GM19025 (cell line): ENCODE results near the gene MYO5A.

Source experiments
- ATAC-seq: cut with Tn5 transposase; IDR thresholded peaks from one replicate; pipeline ENCODE4 v1.9.1; 2021; ENCODE audit warnings: mild to moderate bottlenecking, low read depth, moderate library complexity; ENCODE audit not compliant: unreplicated experiment

Gene MYO5A

DNA sequence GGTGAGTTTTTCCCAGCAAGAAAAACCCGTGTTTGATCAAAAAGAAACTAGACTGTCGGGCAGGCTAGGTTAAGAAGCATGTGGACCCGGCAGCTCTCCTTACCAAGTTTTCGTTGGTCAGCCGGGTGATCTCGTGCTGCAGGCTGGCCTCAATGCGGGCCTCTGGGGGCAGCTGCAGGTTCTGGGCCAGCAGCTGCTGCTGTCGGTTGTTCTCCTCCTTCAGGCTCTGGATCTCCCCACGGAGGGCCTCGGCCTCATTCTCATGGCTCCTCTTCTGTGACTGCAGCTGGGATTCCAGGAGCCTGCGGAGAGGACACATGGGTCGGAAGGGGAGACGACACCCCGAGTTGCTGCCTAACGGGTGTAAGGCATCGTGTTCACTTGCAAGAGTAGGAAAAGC lies 188.6 kb downstream of the MYO5A start:
- no peak for ATAC-seq

- no peak for ATAC-seq
Measured at GRCh38 chr15:52338891-52339290, 189.8 kb downstream of the MYO5A start.

- ATAC-seq = no peak
Measured at GRCh38 chr15:52338058-52338457, 190.6 kb downstream of the MYO5A start.

- no peak for ATAC-seq
Measured at GRCh38 chr15:52337198-52337853, 191.4 kb downstream of the MYO5A start.

DNA sequence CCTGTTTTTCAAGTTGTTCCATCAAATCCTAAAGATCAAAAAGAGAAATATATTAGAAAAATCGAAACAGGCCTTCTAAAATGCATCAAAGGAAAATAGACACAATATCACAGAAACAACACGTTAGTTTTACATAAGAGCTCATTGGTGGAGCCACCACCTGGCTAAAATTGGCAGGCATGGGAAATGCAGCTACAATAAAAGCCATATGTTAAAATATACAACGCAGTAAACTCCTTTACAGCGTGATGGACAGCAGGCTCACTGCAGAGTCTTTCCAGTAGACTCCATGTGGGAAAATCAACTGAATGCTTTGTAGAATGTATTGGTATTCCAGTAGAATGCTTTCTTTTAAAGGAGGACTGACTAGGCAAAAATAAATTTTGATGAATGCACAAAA lies 192.2 kb downstream of the MYO5A start:
- ATAC-seq = no peak

- no peak for ATAC-seq
Measured at GRCh38 chr15:52334491-52335160, 194.1 kb downstream of the MYO5A start.

- ATAC-seq = peak; percentile 88
Measured at GRCh38 chr15:52331490-52332240, 197.0 kb downstream of the MYO5A start.

DNA sequence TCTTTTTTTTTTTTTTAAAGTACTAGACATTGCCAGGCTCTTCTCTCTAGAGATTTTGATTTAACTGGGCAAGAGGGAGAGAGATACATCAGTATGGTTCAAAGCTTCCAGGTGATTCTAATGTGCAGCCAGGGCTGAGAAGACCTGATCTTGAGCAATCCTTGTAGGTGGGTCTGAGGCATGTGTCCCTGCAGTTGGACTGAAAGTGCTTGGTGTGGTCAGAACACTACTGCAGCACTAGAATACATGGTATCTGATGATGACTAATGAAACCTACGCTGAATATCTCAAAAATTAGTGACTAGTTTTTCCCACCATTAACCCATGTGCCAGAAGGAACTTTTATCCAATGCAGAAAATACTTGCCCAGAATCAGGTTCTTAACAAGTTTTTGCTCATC lies 198.7 kb downstream of the MYO5A start:
- no peak for ATAC-seq

DNA sequence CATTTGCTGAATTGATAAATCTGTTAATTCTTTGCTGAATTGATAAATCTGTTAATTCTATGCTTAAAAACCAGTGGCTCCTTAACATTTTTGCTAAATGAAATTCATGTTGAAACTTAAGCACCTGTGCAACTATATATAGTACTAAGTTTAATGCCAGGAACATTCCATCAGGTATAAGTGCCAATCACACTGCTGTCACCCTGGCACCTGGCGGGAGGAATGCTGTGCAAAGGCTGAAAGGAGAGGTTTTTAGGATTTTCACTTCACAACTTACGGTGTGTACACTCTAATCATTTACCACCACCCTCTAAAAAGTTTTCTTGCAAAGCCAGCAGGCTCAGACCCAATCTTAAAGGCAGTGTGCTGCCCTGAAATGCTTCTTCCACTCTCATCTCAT lies 199.5 kb downstream of the MYO5A start:
- no peak for ATAC-seq

GRCh38 chr15:52328680-52329079 lies 200.0 kb downstream of the MYO5A start:
- ATAC-seq = no peak

GRCh38 chr15:52326756-52327155 lies 201.9 kb downstream of the MYO5A start:
- no peak for ATAC-seq

GRCh38 chr15:52324109-52324508 lies 204.6 kb downstream of the MYO5A start:
- no peak for ATAC-seq

DNA sequence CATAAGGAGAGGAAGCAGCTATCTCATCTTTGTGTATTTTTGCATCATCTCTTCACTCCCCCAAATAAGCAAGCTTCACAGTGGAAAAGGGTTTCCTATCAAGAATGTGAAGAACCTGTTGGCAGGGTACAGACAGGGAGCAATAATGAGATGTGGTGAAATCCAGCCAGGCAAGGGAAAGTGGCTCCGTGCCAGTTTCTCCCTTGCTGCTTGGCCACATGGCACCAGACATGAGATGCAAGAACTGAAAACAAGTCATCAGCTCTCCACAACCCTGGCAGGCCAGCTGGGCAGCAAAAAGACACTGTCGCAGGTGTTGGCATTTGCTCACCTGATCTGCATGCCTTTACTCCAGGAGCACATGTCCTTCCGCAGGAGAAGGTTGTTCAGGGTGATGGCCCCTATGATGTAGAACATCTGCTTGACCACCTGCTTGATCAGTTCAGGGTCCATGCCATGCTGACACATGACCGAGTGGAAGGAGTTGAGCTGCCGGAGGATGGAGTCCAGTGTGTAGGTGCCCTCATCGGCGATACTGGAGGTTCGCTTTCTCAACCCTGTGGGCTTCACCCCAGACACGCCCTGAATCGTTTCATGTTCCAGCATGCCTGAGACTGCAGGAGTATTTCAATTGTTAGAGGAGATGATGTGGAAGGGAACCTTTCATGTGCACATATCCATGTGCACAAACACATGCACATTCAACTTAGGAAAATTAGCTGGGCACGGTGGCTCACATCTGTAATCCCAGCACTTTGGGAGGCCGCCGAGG lies 209.8 kb downstream of the MYO5A start:
- no peak for ATAC-seq

DNA sequence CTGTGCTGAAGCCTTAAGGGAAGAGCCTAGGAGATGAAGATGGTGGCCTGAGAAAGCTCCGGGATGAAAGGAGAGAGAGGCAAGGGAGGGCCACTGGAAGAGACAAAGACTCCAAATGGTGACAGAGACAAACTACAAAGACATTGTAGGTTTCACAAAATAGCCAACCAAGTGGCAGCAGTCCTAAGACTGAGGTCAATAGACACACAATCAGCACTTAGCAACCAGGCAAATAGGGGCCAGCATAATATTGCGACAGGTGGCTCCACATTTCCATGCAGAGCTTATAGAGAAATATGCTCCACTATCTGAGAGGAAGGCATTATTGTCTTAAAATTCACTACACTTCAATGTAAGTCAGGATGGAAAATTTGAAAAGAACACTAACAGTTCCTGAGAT lies 211.0 kb downstream of the MYO5A start:
- ATAC-seq = no peak

DNA sequence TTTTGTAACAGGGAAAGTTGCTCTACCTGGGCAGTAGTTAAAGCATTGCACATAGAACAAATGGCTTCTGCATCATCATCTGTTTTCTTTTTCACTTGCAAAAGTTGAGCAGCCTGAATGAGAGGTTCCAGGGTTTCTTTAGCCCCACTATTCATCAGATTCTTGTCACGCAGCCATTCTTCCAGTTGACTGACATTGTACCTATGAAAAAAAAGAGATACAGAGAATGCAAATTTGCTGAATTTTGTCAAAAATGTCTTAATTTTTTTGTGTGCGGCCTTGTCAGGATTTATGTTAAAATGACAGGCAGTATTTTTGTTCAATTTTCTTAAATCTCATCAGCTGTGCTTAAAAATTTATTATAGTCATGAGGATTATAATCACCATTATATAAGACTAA lies 211.7 kb downstream of the MYO5A start:
- ATAC-seq = no peak

GRCh38 chr15:52309154-52309548 lies 219.5 kb downstream of the MYO5A start:
- ATAC-seq = no peak

GRCh38 chr15:52308446-52309153 lies 220.1 kb downstream of the MYO5A start:
- no peak for ATAC-seq

DNA sequence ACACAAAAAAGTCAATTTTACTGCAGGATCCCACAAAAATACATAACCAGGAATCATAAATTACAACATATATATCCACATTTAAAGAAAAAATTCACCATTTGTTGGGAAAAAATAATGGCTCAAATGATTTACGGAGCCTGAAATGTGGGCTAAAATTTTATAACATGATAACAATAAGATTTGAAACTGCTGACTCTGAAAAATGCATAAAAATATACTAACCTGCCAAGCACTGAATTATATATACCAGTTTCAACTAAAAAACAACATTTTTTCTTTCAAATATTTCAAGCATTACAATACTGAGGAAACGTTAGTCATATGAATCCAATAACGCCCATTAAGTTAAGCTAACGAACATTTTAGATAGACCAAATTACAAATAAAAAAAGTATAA lies 220.8 kb downstream of the MYO5A start:
- ATAC-seq = no peak

DNA sequence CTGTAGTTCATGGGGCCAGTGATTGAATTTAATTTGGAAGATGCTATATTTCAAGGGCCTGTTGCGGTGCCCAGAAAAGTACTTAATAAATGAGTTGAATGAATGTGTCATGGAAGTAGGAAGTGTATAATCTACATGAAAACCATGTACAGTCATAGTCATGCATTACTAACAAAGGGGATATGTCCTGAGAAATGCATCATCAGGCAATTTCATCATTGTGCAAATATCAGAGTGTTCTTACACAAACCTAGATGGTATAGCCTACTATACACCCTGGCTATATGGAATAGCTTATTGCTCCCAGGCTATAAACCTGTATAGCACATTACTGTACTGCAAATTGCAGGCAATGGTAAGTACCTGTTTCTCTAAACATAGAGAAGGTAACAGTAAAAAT lies 222.4 kb downstream of the MYO5A start:
- ATAC-seq = no peak

DNA sequence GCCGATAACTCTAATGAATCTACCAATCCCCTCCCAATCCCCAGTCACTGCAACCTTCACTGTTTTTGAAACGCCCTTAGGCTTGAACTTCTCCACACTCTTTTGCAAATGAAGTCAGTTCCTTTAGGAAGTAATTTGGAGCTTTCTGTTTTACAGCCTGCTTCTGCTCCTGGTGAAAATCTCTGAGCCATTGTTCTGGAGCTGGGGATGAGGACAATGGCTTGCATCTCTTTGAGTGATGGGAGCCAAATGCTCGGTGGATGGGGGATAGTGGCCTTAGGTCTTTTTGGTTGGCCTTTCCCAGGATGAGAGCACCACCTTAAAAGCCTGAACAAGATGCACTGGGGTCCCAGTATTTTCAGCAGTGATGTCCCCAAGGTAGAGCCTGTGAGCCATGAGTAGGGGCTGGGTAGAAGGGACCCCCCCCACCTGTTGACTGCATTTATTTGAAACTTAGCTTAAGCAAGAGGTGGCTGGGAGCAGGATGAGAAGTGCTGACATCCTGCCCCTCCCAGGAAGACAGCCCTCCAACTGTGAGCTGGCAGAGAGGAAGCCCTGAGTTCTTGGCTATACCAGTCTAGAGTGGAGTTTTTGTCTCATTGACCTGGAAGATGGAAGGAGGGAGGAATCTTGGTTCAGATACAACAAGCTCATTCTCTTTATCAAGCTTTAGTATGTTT lies 225.4 kb downstream of the MYO5A start:
- no peak for ATAC-seq
